HepG2 (cell line): ENCODE measurements around the gene SAMD14. TPM values are rescaled to one million over a fixed set of nuclear protein-coding genes. Genes with fewer than 3 reads are reported as not detected.

Source experiments
- BCL6 ChIP-seq: IDR thresholded peaks from 2 replicates; pipeline ENCODE4 v1.6.1; 2016; ENCODE audit warnings: missing genetic modification reagents, missing compliant biosample characterization
- ETV5 ChIP-seq: IDR thresholded peaks from 2 replicates; pipeline ENCODE4 v1.6.1; 2018; ENCODE audit warnings: missing biosample characterization, missing genetic modification reagents, inconsistent platforms, borderline replicate concordance
- MTF1 ChIP-seq: sonication (generic); formaldehyde crosslinking; IDR thresholded peaks from 2 replicates; pipeline ENCODE4 v1.5.0; 2020; ENCODE audit warnings: missing genetic modification reagents
- MXD4 ChIP-seq: IDR thresholded peaks from 2 replicates; pipeline ENCODE4 v1.6.1; 2016; ENCODE audit warnings: mild to moderate bottlenecking, missing biosample characterization, missing genetic modification reagents
- RFXANK ChIP-seq: IDR thresholded peaks from 2 replicates; pipeline ENCODE4 v1.6.1; 2016
- SIN3B ChIP-seq: fragments of 150-350 bp; IDR thresholded peaks from 2 replicates; pipeline ENCODE4 v1.6.1; 2014; ENCODE audit warnings: low read length
- TOE1 ChIP-seq: sonication (generic); formaldehyde crosslinking; IDR thresholded peaks from 2 replicates; pipeline ENCODE4 v1.4.0; 2020; ENCODE audit warnings: mild to moderate bottlenecking, missing genetic modification reagents
- ZNF660 ChIP-seq: sonication (generic); formaldehyde crosslinking; IDR thresholded peaks from 2 replicates; pipeline ENCODE4 v1.5.1; 2020; ENCODE audit warnings: mild to moderate bottlenecking, low read depth, missing genetic modification reagents, borderline replicate concordance
- ZSCAN29 ChIP-seq: sonication (generic); formaldehyde crosslinking; conservative IDR thresholded peaks from 2 replicates; pipeline ENCODE4 v1.4.0; 2020; ENCODE audit warnings: mild to moderate bottlenecking, missing genetic modification reagents
- polyA plus RNA-seq, 8 experiments: library from polyadenylated mRNA; depleted of rRNA in 3 of 8; stranded (reverse) in 7 of 8; unstranded in 1 of 8; fragments of >200 nt; fragmentation: Illumina TruSeq in 4 of 8; extraction: Trizol in 4 of 8; gene quantifications; 2 replicates each; pipeline versions ENCODE4 v1.2.1 to v1.2.3, GENCODE V29; 2011 to 2016; ENCODE audit warnings: low read depth in 4 of 8, missing spikeins in 1 of 8, mixed read lengths in 1 of 8; ENCODE audit not compliant: insufficient read depth in 1 of 8
- total RNA-seq, 5 experiments: library from RNA; depleted of rRNA; stranded (reverse); fragments of >200 nt; fragmentation: Illumina TruSeq; extraction: Trizol; gene quantifications; 2 replicates each; pipeline ENCODE4 v1.2.3, GENCODE V29; 2016; ENCODE audit warnings: low read depth in 1 of 5
- TF ChIP-seq, protein P1 (sequence below): sonication (generic); formaldehyde crosslinking; IDR thresholded peaks from 2 replicates; pipeline ENCODE4 v1.4.0; 2020; ENCODE audit warnings: missing genetic modification reagents; ENCODE audit errors: not compliant biosample characterization
- TF ChIP-seq, protein P2 (sequence below): sonication (generic); formaldehyde crosslinking; IDR thresholded peaks from 2 replicates; pipeline ENCODE4 v1.5.0; 2020; ENCODE audit warnings: missing genetic modification reagents
- TF ChIP-seq, protein P3 (sequence below): sonication (generic); formaldehyde crosslinking; IDR thresholded peaks from 2 replicates; pipeline ENCODE4 v1.5.0; 2020; ENCODE audit warnings: missing genetic modification reagents
- TF ChIP-seq, protein P4 (sequence below): sonication (generic); formaldehyde crosslinking; IDR thresholded peaks from 2 replicates; pipeline ENCODE4 v1.8.1; 2023; ENCODE audit warnings: mild to moderate bottlenecking, missing genetic modification reagents
- TF ChIP-seq, protein P5 (sequence below): sonication (generic); formaldehyde crosslinking; conservative IDR thresholded peaks from 2 replicates; pipeline ENCODE4 v1.8.0; 2022; ENCODE audit warnings: missing genetic modification reagents
- TF ChIP-seq, protein P6 (sequence below): sonication (generic); formaldehyde crosslinking; IDR thresholded peaks from 2 replicates; pipeline ENCODE4 v1.4.0; 2020; ENCODE audit warnings: mild to moderate bottlenecking, low read depth, missing genetic modification reagents
- TF ChIP-seq, protein P7 (sequence below): sonication (generic); formaldehyde crosslinking; IDR thresholded peaks from 2 replicates; pipeline ENCODE4 v1.4.0; 2020; ENCODE audit warnings: mild to moderate bottlenecking, missing genetic modification reagents, borderline replicate concordance
- TF ChIP-seq, protein P8 (sequence below): sonication (generic); formaldehyde crosslinking; IDR thresholded peaks from 2 replicates; pipeline ENCODE4 v1.5.1; 2020; ENCODE audit warnings: missing genetic modification reagents, mild to moderate bottlenecking, borderline replicate concordance

Gene SAMD14
- total and polyA plus RNA-seq, 2 of the 13 experiments (the other 11 are each of a cell fraction or from before 2014, with no cell fraction given), result 0.07 to 0.22 TPM

DNA sequence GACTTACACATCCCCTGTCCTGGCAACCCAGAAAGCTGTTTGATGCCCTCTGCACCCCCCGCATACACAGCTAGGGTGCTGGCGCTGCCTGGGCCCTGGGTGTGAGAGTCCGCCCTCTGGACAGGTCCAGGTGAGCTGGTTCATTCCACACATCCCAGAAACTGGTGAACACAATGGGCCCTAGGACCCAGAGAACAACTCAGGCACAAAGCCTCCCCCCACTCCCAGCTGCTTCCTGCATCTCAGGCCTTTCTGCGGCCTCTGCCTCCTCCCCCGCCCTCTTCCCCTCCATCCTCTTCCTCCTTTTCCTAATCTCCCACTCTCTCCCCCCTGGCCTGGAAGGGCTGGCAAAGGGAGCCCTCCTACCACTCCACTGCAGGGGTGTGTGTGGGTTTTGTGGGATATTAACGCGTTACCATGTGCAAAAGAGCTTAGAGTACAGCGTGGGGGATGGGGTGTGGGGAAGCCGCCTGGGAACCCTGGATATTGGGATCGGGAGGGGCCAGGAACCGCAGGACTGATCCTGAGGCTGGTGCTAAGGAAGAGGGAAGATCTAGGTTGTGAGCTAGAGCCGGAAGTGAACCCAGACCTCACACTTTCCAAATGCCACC lies 22.1 kb upstream of the SAMD14 start (continued):
- TF ChIP-seq BCL6 (CRISPR knock-in tag) (peak; percentile 52), MTF1 (no peak), TOE1 (no peak), SIN3B (no peak), ZNF660 (no peak), ETV5 (peak; percentile 85), RFXANK (CRISPR knock-in tag) (no peak), ZSCAN29 (CRISPR knock-in tag) (peak; percentile 86; the same call in 1 of the 2 replicates), MXD4 (CRISPR knock-in tag) (peak; percentile 25)
- TF ChIP-seq, protein P1, sequence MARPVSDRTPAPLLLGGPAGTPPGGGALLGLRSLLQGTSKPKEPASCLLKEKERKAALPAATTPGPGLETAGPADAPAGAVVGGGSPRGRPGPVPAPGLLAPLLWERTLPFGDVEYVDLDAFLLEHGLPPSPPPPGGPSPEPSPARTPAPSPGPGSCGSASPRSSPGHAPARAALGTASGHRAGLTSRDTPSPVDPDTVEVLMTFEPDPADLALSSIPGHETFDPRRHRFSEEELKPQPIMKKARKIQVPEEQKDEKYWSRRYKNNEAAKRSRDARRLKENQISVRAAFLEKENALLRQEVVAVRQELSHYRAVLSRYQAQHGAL, result no peak
- TF ChIP-seq, protein P2, sequence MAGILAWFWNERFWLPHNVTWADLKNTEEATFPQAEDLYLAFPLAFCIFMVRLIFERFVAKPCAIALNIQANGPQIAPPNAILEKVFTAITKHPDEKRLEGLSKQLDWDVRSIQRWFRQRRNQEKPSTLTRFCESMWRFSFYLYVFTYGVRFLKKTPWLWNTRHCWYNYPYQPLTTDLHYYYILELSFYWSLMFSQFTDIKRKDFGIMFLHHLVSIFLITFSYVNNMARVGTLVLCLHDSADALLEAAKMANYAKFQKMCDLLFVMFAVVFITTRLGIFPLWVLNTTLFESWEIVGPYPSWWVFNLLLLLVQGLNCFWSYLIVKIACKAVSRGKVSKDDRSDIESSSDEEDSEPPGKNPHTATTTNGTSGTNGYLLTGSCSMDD (CRISPR knock-in tag), result no peak
- TF ChIP-seq, protein P3, sequence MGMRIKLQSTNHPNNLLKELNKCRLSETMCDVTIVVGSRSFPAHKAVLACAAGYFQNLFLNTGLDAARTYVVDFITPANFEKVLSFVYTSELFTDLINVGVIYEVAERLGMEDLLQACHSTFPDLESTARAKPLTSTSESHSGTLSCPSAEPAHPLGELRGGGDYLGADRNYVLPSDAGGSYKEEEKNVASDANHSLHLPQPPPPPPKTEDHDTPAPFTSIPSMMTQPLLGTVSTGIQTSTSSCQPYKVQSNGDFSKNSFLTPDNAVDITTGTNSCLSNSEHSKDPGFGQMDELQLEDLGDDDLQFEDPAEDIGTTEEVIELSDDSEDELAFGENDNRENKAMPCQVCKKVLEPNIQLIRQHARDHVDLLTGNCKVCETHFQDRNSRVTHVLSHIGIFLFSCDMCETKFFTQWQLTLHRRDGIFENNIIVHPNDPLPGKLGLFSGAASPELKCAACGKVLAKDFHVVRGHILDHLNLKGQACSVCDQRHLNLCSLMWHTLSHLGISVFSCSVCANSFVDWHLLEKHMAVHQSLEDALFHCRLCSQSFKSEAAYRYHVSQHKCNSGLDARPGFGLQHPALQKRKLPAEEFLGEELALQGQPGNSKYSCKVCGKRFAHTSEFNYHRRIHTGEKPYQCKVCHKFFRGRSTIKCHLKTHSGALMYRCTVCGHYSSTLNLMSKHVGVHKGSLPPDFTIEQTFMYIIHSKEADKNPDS, result no peak
- TF ChIP-seq, protein P4, sequence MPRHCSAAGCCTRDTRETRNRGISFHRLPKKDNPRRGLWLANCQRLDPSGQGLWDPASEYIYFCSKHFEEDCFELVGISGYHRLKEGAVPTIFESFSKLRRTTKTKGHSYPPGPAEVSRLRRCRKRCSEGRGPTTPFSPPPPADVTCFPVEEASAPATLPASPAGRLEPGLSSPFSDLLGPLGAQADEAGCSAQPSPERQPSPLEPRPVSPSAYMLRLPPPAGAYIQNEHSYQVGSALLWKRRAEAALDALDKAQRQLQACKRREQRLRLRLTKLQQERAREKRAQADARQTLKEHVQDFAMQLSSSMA, result no peak
- TF ChIP-seq, protein P5, sequence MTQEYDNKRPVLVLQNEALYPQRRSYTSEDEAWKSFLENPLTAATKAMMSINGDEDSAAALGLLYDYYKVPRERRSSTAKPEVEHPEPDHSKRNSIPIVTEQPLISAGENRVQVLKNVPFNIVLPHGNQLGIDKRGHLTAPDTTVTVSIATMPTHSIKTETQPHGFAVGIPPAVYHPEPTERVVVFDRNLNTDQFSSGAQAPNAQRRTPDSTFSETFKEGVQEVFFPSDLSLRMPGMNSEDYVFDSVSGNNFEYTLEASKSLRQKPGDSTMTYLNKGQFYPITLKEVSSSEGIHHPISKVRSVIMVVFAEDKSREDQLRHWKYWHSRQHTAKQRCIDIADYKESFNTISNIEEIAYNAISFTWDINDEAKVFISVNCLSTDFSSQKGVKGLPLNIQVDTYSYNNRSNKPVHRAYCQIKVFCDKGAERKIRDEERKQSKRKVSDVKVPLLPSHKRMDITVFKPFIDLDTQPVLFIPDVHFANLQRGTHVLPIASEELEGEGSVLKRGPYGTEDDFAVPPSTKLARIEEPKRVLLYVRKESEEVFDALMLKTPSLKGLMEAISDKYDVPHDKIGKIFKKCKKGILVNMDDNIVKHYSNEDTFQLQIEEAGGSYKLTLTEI (CRISPR knock-in tag), result no peak
- TF ChIP-seq, protein P6, sequence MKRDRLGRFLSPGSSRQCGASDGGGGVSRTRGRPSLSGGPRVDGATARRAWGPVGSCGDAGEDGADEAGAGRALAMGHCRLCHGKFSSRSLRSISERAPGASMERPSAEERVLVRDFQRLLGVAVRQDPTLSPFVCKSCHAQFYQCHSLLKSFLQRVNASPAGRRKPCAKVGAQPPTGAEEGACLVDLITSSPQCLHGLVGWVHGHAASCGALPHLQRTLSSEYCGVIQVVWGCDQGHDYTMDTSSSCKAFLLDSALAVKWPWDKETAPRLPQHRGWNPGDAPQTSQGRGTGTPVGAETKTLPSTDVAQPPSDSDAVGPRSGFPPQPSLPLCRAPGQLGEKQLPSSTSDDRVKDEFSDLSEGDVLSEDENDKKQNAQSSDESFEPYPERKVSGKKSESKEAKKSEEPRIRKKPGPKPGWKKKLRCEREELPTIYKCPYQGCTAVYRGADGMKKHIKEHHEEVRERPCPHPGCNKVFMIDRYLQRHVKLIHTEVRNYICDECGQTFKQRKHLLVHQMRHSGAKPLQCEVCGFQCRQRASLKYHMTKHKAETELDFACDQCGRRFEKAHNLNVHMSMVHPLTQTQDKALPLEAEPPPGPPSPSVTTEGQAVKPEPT (CRISPR knock-in tag), result peak; percentile 80; the same call in 1 of the 2 replicates
- TF ChIP-seq, protein P7, sequence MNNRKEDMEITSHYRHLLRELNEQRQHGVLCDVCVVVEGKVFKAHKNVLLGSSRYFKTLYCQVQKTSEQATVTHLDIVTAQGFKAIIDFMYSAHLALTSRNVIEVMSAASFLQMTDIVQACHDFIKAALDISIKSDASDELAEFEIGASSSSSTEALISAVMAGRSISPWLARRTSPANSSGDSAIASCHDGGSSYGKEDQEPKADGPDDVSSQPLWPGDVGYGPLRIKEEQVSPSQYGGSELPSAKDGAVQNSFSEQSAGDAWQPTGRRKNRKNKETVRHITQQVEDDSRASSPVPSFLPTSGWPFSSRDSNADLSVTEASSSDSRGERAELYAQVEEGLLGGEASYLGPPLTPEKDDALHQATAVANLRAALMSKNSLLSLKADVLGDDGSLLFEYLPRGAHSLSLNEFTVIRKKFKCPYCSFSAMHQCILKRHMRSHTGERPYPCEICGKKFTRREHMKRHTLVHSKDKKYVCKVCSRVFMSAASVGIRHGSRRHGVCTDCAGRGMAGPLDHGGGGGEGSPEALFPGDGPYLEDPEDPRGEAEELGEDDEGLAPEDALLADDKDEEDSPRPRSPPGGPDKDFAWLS (CRISPR knock-in tag), result no peak
- TF ChIP-seq, protein P8, sequence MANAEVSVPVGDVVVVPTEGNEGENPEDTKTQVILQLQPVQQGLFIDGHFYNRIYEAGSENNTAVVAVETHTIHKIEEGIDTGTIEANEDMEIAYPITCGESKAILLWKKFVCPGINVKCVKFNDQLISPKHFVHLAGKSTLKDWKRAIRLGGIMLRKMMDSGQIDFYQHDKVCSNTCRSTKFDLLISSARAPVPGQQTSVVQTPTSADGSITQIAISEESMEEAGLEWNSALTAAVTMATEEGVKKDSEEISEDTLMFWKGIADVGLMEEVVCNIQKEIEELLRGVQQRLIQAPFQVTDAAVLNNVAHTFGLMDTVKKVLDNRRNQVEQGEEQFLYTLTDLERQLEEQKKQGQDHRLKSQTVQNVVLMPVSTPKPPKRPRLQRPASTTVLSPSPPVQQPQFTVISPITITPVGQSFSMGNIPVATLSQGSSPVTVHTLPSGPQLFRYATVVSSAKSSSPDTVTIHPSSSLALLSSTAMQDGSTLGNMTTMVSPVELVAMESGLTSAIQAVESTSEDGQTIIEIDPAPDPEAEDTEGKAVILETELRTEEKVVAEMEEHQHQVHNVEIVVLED, result no peak
